ES-I3 (cell line): ENCODE measurements around the gene PLXNA3.
A peak's percentile ranks its signal among the peaks of the same experiment; 100 is the strongest.

Experiments
- H3K36me3 ChIP-seq: 2 replicates; pipeline ENCODE4 v1.6.1; 2013; ENCODE audit warnings: mild to moderate bottlenecking, low read length, control low read depth, moderate library complexity; ENCODE audit not compliant: insufficient read depth
- H3K4me1 ChIP-seq: 2 replicates; pipeline ENCODE4 v1.6.1; 2013; ENCODE audit warnings: mild to moderate bottlenecking, control low read depth, low read length; ENCODE audit not compliant: insufficient read depth
- H3K9ac ChIP-seq: 2 replicates; pipeline ENCODE4 v1.6.1; 2013; ENCODE audit warnings: low read depth, mild to moderate bottlenecking, low read length, moderate library complexity
- H3K9me3 ChIP-seq: 2 replicates; pipeline ENCODE4 v1.6.1; 2013; ENCODE audit warnings: mild to moderate bottlenecking, low read length, moderate library complexity; ENCODE audit not compliant: control insufficient read depth, insufficient read depth

Gene PLXNA3

DNA sequence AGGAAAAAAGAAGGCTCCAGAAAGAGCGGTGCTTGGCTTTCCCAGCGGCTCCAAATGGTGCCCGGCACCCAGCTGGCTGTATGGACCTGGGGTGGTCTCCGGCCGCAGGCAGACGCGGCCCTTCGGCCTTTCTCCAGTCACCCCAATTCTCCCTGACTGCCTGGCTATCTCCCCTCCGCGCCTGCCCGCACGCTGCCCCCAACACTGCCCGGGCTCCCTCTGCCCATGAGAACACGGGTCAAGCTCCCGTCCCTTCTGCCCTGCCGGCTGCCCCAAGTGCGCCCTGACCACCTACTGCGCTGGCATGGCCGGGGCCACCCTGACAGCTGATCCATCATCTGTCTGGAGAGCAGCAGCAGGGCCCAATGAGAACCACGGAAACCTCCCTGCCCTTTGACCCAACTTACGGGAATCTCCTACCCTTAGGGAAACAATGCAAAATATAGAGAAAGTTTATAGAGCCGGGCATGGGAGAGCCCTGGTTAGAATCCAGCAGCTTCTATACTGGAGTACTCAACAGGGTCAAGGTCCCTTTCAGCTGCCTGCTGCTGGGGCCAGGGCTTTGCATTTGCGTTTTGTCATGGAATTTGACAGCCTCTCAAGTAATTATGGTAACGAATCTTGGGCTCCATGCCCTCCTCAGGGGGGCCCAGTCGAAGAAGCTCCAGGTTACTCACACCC lies 59.2 kb downstream of the PLXNA3 start:
- Histone ChIP-seq H3K4me1 (peaks cover 5% of the 10 kb centered on the region; the same call in 1 of the 2 replicates), H3K36me3 (no peaks in the 10 kb centered on the region), H3K9ac (peak overlapping the region; percentile 67; the same call in 1 of the 2 replicates), H3K9me3 (no peaks in the 10 kb centered on the region)

DNA sequence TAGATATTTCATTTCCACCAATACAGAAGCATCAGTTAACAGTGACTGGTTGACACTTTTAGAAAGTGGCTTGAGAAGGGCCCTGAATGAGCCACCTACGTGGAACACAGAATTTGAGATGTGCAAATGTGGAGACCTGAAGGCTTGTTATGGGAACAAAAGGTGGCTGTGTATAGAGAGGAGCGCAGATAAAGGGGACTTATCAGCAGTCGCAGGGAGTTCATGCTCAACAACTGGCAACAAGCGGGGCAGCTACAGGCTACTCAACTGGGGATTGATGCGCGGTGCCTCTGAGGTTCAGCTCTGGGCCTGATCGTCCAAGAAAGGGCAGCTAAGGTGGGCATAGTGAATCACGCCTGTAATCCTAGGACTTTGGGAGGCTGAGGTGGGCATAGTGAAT lies 61.3 kb downstream of the PLXNA3 start:
- Histone ChIP-seq H3K4me1 (peaks cover 5% of the 10 kb centered on the region; the same call in 1 of the 2 replicates), H3K9ac (no peak overlapping the region), H3K9me3 (no peaks in the 10 kb centered on the region), H3K36me3 (no peaks in the 10 kb centered on the region)

DNA sequence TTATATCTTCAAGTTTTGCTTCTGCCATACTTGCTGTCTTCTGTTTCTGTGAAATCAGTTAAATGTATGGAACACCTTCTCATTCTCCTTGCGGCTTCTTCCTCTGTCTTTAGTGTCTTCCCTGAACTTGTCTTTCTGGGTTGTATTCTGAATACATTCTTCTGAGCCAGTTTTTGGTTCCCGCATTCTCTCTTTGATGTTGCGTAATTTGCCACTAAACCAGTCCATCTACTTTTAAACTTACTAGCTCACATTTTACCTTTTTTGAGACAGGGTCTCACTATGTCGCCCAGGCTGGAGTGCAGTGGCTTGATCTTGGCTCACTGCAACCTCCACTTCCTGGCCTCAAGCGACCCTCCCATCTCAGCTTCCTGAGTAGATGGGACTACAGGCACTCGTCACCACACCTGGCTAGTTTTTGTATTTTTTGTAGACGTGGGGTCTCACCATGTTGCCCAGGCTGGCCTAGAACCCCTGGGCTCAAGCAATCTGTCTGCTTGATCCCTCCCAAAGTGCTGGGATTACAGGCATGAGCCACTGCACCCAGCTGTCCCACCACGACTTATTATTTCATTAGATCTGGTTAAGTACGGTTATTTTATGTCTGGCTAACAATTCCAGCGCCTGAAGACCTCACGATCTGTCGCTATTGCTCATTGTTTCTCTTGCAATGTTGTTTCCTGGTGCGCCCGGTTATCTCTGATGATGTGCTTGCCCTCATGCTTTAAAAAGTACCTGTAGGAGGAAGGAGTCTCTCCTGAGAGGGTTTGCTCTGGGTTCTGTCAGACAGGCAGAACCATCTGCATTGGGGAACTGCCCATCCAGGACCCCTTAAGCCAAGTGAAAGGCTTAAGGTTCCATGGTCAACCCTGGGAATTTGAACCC lies 67.8 kb downstream of the PLXNA3 start:
- Histone ChIP-seq H3K9ac (no peak overlapping the region), H3K4me1 (peaks cover 5% of the 10 kb centered on the region; the same call in 1 of the 2 replicates), H3K9me3 (no peaks in the 10 kb centered on the region), H3K36me3 (no peaks in the 10 kb centered on the region)

DNA sequence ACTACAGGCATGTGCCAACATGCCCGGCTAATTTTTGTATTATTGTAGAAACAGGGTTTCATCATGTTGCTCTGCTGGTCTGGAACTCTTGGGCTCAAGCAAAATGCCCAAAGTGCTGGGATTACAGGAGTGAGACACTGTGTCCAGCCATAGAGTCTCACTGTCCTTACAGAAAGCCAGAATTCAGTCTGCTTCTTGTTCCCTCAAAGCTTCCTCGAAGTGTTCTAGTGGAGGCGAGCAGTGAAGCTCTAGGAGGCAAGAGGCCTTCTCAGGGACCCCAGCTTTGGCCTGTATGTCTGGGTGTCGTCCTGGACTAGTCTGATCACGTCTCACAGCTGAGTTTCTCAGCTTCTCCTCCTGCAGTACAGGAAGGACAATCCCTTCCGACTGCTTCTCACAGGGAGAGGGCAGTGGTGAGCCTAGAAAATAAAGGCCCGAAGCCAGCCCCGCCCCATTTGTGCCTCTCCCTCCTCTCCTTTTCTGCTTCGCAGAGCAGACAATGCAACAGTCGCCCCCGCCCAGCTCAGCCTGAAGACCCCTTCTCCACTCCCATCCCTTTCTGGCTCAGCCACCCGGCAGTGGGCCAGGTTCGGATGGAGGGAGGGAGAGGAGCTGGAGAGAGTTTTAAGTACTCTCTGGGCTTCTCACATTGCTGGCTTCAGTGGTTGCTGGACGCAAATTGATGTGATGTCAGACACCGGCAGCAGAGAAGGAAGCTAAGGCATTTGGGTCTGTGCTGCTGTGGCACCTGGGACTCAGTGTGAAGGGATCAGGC lies 69.0 kb downstream of the PLXNA3 start:
- Histone ChIP-seq H3K4me1 (peaks cover 11% of the 10 kb centered on the region; the same call in 1 of the 2 replicates), H3K36me3 (no peaks in the 10 kb centered on the region), H3K9me3 (no peaks in the 10 kb centered on the region), H3K9ac (peak overlapping the region; percentile 57)
